ENCODE results near the gene DAAM2.

Gene DAAM2

DNA sequence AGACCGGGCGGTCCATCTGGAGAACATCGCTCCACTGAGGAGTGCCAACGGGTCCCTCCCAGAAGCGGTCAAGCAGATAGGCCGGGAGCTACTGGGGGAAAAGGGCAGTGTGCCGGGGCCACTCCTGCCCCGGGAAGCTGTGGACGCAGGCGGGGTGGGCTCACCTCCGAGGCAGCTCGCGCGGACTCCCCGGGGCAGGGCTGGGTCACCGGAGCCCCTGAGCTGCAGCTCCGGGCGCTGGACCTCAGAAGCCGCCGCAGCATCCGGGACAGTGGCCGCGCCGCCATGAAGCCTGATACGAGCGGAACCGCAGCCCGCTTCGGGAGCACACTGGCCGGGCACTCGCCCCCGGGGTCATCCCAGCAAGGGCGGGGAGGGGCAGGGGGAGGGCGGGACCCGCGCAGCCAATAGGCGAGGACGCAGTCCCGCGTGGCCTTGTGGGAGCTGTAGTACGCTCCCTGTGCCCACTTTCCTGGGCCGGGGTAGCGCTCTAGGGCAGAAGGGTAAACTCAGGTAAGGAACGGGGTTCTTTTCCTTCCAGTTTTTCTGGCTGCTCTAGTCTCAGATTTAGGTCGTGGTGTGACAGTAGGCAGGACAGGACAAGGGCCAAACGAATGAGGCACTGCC, 142.1 kb downstream of the DAAM2 start, which contains the start of gene MOCS1:
Gene MOCS1, minus strand, starts transcription at position 332 of the 627 bp plus-strand sequence. Its CDS starts 45 bp downstream, at position 287.
- no peak for DNase-seq

DNA sequence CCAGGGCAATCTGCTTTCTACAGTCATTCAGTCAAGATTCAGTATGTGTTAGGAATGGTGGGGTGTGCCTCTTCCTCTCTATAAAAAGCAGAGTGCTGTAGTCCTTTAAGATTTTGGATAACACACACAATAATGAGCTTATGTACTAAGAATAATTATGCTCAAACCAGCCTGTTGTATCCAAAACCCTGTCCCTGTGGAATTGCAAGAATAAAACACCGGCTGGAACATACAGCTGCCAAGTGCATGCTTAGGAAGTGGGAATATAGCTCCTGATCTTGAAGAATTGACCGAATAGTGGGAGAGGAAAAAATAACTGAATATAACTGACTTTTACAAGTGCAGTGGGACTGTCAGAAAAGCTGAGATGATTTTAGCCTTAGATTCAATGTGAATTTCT, 143.1 kb downstream of the DAAM2 start:
- no peak for DNase-seq

DNA sequence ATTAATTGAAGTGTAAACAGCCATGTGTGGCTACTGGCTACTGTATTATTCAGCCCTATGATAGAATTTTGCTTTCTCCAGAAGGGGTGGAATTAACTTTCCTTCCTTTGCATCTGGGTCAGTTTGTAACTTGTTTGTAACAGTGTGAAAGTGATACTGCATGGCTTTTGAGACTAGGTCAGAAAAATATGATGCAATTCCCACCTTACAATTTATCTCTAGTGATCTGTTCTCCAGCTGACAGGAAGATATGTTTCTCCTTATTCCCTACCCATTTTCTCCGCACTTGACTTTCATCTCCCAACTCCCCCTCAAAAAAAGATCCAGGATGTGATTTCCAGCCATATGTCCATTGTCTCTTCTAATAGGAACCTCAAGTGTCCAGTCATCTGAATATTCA, 144.7 kb downstream of the DAAM2 start:
- no peak for DNase-seq

DNA sequence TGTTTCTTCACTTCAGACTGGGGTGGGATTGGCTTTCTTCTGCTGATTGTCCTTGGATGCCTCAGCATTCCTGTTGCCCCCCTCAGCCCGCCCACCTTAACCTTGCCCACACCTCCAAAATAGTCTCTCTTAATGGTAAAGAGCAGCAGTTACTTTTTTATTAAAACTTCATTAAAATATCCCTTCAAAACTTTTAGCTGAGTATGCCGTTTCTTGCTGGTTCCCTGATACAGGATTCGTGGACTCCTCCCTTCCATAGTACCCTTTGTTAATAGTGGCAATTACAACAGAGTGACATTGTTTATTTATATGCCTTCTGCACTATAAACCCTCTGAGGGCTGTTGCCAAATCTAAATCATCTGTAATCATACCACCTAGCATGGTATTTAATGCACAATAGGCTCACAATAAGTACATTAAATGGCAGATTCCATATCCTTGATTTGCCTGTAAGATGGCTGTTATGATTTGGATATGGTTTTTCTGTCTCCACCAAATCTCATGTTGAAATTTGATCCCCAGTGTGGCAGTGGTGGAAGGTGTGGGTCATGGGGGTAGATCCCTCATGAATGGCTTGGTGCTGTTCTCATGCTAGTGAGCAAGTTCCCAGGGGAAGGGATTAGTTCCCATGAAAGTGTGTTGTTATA, 145.6 kb downstream of the DAAM2 start:
- DNase-seq = no peak

DNA sequence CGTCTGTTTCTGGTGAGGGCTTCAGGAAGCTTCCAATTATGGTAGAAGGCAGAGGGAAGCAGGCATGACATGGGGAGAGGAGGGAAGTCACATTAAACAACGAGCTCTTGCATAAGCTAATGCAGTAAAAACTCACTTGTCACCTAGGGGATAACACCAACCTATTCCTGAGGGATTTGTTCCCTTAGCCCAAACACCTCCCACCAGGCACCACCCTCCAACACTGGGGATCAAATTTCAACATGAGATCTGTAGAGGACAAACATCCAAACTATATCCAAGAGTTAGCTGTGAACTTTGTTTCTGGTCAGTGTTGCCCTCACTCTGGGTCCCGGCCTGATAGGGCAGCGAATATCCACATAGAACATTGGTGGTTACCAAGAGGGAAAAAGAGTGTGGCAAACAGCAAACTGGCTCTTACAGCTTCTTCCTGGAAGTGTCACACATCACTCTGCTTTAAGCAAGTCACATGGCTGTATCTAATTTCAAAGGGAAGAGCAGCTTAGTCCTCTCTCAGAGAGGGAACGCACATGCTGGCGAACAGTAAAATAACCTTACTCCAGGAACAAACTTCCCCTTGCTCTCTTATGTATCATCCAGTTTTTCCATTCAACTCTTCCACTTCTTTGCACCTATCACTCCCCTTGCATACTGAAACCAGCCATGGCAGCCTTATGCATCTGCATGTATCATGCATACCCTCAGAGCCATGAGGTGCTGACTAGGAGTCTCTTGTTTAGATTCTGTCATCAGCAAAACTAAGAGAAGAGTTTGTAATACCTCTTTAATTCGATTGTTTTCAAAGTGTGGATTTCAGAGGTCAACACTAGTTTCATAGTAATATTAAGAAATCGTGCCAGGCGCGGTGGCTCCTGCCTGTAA, 146.8 kb downstream of the DAAM2 start:
- DNase-seq = no peak

DNA sequence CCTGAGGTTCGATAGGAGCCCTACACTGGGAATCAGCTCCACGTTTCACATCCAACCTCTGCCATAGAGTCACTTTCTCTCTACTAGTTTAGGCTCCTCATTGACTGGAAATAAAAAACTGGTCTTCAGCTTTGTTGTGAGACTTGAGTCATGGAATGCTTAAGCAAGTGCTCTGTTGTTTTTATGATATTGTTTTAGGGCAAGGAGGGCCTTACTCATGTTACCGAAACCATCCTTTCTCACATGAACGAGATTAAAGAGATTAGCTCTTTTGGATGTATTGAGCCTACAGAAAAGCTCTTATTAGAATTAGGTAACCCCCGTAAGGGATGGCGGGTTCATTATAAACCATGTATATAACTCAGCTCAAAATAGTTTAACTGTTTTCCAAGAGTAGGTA, 149.0 kb downstream of the DAAM2 start:
- no peak for DNase-seq

DNA sequence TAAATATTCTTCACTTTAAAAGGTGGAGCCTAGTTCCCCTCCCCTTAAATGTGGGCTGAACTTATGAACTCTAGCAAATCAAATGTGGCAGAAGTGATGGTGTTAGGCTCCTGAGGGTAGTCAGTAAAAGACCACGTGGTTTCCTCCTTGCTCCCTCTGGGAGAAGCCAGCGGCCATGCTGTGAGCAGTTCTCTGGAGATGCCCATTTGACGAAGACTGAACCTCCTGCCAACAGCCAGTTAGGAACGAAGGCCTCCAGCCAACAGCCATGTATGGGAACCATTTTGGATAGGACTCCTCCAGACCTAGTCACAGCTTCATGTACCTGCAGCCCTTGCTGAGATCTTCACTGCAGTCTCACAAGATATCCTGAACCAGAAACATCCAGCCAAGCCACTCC, 149.6 kb downstream of the DAAM2 start:
- DNase-seq = no peak

DNA sequence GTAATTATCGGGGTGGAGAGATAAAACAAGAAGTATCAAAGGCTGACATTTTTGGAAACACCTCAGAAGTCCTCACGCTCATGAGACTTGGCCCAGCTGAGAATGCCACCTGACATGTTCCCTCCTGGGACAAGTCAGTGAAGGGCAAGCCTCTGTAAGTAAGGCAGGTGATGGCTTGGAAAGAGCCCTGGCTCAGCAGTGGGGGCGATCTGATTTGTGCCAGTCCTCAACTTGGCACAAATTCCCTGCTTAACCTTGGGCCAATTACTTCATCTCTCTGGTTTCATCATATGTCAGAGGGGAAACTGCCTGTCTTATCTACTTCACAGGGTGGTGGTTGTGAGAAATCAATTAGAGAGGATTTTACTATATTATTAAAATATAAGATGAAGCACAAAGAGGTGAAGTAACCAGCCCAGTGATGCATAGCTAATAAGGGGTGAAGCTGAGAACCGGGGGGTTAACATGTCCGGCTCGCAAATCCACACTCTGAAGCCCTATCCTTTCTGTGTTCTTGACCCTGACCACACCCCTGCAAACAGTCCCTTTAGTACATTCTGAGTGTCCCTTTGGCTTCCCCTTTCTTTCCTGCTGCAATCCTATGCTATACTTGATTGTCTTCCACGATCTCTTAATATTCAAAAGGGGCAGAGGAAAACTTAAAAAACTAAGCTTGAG, 150.9 kb downstream of the DAAM2 start:
- no peak for DNase-seq

DNA sequence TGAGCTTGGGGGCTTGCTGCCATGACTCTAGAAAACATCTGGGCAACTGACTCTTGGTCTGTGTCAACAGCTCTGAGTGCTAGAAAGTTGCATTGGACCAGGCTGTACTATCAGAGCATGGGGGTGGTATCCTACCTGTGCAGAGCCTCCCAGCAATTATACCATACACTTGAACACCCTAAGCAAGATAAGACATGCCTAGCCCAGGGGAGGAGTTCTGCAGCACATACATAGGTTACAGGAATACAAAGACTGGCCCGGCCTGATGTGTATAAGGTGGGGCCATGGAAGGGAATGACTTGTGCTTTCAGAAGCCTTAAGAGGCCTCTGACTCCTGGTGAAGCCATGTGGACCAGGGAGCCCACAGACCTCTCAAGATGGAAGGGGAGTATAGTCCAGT, 153.4 kb downstream of the DAAM2 start:
- no peak for DNase-seq

DNA sequence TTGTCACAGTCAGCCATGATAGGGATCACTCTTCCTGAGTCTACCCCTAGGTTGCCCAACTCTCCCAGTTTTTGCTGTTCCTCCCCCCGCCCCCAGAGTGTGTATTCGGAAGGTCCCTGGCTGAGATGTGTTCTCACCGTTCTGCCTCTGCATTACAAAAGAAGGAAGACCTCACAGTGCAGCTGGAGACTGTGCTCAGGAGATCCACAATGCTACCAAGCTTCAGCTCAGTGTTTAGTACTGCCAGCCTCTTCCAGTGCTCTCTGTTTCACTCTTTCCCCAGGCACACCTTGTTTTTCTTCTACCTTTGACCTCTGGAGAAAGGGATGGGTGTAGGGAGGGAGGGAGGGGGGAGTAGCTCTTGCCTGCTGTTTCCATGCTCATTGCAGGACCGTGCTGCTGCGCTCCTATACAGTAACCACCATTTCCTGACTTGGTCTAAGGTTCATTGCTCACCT, 155.5 kb downstream of the DAAM2 start:
- DNase-seq = no peak

DNA sequence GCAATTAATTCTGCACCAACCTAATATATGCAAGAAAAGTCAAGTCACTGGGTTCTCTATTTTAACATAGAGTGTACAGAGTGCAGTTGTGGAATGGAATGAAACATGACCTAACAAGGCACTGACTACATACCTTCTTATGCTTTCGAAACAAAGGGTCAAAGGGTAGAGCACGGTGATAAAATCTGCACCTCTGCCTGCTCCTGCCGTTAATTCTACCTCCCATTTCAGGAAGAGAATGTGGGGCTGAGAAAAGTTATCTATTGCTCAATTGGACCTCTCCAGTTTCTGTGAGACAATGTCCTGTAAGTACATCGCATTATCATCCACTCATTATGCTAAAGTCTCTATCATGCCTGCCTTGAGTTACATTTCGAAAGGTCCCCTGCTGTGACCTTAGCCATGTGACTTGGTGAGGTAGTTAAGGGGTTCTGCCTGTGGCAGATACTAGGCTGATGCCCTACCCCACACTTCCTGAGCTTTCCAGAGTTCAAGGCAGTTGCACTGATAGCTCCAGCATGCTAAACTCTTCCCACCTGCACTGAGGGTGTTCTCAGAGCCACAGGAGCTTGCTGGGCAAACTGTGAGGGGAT, 156.1 kb downstream of the DAAM2 start:
- DNase-seq = no peak

DNA sequence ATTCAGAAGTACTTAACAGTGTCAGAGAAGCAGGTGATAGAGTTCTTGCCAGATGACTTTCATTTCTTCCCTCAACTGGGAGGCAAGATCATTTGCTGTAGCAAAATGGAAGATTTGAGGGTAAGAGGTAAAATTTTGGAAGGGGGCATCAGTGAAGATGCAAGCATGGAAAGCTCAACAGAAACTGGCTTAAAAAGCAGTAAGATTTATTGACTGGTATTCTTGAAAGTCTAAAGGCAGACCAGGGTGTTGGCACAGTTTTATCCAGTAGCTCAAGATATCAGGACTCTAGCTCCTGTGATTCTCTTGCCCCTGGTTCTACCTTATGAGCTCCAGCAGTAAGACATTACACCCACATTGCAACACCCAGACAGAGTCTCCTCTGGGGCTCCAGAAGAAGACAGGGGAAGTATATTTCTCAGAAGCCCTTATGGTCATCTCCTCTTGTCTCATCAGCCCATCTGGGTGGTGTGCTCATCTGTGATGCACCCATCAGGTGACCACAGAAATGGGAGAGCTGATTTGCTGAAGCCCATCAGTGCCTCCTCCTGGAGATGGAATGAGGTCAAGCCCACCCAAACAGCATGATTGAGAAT, 158.0 kb downstream of the DAAM2 start:
- DNase-seq = no peak

DNA sequence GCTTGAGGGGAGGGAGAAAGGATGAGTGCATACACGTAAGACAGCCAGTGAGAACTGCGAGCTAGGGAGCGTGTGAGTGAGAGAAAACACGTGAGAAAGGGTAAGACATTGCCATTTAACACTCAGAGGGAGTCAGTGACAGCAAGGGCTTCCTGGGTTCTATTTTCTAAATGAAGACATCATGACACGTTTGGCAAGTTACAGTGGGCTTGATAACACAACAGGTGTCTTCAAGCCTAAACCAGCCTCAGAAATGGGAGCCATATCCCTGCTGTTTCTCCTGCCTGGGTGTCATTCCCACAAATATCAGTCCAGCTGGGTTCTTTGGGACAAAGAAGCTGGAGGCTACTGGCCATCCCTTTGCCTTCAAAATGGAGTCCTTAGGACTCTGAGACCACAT, 159.0 kb downstream of the DAAM2 start:
- DNase-seq = no peak

DNA sequence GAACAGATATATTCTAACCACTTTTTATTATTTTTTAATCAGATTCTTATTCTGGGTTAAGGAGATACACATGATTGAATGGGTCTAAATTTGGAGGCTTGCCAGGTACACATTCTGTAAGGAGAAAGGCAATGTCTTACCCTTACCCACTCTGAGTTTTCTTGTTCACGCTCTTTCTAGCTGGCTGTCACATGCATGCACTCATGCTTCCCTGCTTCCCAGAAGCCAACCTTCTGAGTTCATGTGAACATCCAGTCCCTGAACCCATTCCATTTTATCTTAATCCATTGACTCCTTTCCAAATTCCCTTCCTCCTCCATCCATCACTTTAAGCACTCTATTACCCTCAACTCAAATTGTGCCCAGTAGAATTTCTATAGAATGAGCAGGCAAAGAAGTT, 159.5 kb downstream of the DAAM2 start:
- DNase-seq = no peak

DNA sequence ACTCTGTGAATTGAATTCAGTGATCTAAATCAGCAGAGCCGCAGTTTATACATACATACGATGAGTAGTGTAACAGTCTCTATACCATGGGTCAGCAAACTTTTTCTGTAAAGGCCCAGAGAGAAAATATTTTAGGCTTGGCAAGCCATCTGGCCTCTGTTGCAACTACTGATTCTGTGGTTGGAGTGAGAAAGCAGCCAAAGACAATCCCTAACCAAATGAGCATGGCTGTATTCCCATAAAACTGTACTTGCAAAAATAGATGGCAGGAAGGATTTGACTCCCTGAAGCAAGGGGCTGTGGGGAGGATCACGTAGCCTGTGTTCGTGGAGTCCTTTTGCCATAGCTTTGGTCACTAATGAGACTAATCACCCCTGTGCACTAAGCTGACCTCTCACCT, 160.0 kb downstream of the DAAM2 start:
- DNase-seq = no peak

DNA sequence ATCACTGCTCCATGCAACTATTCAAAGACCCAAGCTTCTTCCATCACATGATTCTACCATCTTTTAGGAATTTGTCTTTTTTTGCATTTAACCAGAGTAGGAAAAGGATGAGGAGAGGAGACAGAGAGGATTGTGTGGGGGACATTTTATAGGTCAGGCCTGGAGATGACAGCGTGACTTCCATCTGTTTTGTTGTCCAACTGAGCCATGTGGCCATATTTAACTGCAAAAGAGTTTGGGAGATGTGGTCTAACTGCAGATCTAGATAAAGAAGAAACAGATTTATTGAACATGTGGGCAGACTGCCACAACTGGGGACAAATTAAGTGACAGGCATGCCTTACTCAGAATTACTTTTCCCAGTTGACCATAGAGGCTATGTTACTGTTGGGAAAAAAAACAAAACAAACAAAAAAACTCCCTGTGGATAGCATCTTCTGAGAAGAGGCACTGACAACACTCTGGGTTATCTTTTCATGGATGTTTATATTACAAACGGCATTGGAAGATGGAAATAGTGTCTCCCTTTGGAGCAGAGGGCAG, 161.0 kb downstream of the DAAM2 start:
- DNase-seq = no peak
